ENCODE measurements around the gene LY6G6C.

LY6G6C gene

DNA sequence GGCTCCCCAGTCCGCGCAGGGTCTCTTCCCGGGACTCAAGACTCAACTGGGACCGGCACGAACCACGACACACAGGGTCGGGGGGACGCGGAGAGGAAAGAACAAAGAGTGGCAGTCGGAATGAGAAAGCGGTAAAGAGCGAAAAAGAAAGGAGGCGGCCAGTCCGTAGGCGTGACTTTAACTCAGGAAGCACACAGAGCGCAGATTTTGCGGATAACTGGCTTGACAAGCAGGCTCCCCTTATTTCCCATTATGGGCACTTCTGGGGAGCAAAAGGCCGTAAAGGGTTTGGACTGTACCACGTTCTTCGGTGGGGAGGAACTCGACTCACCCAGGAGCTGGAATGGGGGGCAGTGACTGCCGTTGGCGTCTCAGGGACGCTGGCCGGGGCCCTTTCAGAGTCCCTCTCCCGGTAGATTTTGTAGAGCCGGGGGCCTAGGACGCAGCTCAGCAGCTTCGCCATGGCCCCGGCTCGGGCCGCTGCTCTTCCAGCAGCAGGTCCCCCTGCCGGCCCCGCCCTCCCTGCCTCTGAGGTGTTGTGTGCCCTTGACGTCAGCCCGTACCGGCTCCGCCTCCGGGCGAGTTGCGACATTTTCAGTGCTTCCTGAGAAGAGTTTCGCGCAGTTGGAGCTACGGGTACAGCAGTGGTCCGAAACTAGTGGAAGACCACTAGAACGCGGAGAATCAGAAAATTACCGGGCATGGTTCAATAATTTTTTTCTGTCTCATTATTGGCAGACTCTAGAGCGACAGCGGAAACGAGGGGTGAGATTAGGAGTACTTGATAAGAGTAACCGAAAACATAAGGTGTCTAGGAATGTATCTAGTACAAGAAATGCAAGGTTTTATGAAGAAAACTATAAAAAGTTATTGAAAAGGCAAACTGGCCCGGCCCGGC, 18.5 kb downstream of the LY6G6C start, which contains the start of gene ABHD16A:
Gene ABHD16A, minus strand, starts transcription at position 506 of the 898 bp plus-strand sequence. Its CDS starts 43 bp downstream, at position 463.
- FAIRE-seq = no peak

DNA sequence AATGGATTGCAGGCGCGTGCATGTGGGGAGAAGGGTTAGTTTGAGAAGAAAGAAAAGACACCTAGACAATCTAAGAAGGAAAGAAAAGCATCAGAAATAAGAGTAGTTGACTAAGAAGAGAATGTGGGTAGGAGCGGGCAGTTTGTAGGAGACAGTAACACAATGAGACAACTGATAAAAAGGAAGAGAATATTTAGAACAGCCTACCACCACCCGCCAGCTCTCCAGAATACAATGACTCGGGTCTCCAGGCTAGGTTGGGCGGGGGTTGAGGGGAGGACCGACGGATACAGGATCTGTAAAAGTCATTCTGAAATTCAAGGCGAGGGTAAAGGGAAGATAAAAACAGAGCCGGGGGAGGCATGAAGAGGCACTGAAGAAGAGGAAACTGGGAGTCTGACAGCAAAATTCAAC, 19.1 kb downstream of the LY6G6C start:
- no peak for FAIRE-seq

DNA sequence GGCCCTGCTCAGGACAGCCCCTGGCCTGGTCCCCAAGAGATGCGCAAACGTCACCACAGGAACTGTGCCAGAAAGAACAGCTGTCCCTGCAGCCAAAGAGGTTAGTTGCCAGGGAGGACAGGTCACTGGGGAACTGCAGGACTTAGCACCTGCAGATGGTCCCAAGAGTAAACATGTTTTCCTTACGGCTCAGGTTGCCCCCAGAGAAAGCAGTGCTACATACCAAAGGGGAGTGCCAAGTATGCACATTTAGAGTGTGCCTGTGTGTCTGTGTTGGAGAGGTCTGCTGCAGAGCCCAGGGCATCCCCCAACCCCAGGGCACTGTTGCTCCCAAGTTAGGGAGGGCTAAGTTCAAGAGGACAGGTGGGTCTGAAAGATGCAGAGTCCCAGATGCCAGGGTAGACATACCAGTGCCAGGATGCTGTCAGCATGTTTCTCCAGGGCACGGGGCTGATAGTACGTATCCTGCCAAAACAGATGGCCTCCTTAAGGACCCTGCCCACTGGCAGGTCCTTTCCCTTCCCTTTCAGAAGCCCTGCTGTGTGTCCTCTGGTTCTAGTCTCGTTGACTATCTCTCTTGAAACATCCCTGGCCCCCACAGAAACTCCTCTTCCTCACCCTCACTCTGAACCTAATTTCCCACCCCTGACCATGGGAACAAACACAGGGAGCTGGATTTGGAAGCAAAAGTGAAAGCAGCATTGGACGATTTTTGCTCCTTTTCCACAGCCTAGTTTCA, 19.7 kb downstream of the LY6G6C start:
- no peak for FAIRE-seq

DNA sequence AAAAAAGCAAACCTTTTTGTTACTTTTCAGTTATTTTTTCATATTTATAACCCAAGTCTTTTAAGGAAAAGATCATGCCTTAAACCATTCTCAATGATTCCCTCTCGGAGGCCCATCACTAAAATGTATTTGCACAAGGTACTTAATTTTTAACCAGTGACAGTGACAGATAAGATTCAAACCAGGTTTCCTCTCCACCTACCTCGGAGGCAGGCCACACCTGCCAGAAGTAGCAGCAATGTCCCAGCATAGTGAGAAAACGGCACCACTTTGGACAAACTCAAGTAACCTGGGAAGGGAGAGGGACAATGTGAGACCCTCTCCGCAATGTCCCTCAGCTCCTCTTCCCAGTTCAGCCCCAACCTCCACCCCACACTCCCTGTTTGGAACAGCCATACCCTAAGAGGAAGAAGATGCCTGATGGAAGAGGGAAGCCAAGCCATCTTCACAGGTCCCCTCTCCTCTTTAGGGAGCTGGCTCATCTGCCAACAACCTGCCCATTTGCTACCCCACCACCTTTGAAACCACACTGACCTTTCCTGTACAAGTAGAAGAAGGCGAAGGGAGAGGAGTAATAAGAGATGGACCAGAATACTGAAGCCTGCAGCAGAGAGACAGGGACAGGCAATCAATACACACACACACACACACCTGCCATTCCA, 20.7 kb downstream of the LY6G6C start:
- no peak for FAIRE-seq

GRCh38 chr6:31697555-31697954, 24.0 kb downstream of the LY6G6C start:
- no peak for FAIRE-seq

GRCh38 chr6:31693535-31693934, 28.0 kb downstream of the LY6G6C start:
- FAIRE-seq = no peak

DNA sequence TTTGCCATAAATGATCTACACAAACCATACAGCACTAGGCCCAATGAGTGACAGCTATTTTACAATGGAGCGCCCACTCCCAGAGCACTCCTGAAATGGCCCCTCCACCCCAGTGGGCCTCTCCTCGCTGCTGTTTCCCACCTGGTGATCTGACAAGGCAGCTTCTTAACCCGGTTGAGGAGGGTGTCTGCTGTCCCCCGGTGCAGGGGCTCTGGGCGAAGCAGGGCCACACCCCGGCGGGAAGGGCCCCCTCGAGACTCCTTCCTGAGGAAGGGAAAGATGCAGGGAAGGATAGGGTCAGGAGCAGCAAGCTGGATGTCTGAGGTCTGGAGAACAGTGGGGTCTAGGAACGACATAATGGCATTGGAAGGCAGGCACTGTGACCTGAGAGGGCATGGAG, 28.7 kb downstream of the LY6G6C start:
- FAIRE-seq = no peak

GRCh38 chr6:31692353-31692752, 29.2 kb downstream of the LY6G6C start:
- FAIRE-seq = no peak

DNA sequence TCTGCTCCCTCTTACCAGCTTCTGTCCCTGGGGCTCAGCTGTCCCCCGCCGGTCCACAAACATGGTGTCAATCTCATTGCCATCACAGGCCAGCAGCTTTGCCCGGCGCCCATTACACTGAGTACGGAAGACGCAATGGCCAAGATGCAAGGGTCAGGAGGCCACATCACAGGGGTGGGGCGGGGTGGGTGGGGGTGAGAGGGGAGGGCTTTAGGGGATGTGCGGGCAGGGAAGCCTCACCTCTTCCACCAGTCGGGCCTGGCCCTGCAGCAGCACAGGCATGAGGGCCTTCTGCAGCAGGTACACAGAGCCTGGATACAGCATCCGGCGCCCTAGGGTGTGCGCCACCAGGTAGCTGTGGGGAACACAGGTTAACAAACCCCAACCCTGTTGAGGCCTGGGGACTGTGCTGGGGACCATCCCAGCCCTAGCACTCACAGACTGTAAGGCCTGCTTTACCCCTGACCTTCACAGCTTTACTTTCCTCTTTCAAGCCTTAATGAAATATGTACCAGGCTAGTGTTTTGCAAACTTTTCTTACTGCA, 29.9 kb downstream of the LY6G6C start:
- FAIRE-seq = no peak

GRCh38 chr6:31691078-31691463, 30.5 kb downstream of the LY6G6C start:
- no peak for FAIRE-seq

- FAIRE-seq = no peak
These were observed 31.1 kb downstream of the LY6G6C start for GRCh38 chr6:31690231-31691077.

GRCh38 chr6:31689249-31690110, 32.1 kb downstream of the LY6G6C start:
- no peak for FAIRE-seq

DNA sequence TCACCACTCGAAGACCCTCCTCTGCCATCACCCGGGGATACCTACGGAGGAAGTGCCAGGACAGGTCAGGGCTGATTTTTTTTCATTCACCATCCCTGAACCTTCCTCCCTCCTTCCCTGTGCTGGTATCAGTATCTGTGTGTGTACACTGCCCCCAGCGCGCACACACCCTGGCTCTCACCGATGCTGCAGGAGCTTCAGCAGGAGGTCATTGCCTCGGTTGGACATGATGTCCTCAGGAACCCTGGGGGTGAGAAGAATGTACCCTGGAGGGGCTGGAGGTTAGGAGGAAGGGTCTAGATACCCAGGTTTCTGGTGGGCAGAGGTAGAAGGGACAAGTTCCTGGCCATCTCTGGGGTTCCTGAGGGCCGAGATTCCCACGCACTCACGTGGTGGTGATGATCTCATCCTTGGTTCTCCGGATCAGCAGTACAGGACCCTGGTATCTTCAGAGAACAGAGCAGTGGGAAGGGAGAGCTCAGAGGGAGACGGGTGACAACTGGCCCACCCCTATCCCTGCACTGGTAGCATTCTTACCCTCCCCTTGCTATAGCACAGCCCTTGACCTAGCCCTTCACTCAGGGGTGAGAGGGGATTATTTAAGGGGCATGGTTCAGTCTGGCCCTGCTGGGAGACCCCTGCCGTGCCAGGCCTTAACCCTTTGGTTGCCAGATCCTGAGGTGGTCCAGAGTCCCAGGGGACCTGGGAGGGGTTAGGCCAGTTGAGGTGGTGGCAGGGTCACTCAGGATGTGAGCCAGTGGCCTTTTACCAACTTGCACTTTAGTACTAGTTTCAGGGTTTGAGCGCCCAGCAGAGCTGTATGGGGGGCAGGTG, 33.5 kb downstream of the LY6G6C start:
- no peak for FAIRE-seq

GRCh38 chr6:31687321-31687720, 34.2 kb downstream of the LY6G6C start:
- no peak for FAIRE-seq

GRCh38 chr6:31686483-31686882, 35.1 kb downstream of the LY6G6C start:
- no peak for FAIRE-seq

GRCh38 chr6:31683591-31683990, 38.0 kb downstream of the LY6G6C start:
- no peak for FAIRE-seq

DNA sequence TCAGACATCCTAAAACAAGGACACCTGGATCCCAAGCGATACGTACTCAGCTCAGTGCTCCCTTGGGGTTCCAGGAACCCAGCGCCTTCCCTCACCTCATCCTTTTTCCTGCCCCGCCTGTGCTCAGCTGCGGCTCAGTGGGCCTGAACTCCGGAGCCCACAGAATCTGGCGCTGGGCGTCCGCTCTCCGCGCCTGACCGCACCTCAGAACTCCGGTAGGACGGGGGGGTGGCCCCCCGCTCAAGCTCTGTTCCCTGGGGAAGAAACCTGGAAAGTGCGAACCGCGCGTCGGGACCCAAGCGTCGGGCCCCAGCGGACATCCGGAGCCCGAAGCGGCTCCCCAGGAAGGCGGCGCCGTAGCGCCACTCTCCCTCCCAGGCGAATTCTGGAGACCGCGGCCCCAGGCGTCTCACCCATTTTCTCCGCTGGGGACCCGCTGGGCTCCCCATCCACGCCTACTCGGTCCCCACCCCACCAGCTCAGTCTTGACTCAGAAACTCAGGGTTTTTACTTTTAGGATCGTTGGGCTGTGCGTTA, 40.3 kb downstream of the LY6G6C start:
- no peak for FAIRE-seq

DNA sequence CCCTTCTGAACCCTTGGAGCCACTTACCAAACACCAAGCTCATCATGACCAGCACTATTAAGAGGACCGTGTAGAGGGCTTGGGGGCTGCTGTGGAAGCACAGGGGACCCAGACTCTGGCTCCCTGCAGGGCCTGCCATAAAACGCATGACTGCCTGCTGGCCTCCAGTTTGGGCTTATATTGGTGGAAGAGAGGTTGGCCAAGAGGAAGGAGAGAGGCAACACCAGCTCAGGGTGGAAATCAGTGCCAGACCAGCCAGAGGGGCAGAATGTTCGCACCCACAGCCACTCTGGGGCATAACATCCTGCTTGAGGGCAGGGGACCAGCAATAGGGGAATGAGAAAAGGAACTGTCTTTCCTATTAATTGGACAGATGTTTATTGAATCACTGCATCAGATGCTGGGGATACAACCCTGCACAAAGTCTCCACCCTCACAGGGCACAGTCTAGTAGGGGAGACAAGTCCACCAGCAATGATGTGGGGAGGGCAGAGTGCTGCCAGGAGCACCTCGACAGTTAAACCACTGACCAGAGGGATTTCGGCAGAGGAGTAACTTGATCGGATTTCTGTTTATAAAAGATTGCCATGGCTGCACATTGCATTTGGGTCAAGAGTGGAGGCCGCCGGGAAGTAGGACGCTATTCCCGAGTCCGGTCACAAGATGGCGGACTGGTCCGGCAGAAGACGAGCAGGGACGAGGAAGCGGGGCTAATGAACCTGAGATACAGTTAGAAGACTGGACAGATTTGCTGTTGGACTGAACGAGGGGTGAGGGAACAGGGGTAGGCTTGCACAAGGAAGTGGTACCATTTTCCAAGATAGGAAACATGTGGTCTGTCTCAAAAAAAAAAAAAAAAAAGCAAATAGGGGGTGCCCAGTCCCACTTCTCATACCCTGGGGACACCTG, 41.1 kb downstream of the LY6G6C start, which contains the start of gene LY6G5C:
Gene LY6G5C, minus strand, starts transcription at position 842 of the 909 bp plus-strand sequence. Its CDS starts 694 bp downstream, at position 148.
- FAIRE-seq = no peak

GRCh38 chr6:31677955-31678354, 43.6 kb downstream of the LY6G6C start:
- FAIRE-seq = no peak
